Dedifferentiated amniotic fluid mesenchymal stem cell (primary cell): ENCODE results near the gene HOMER1.
"Not testable (repeated sequence)": the region's sequence is repeated elsewhere in the genome, so short reads cannot be mapped to it uniquely, and the experiment has no call there.

Experiments used
- DNase-seq: peaks from one replicate; pipeline ENCODE4 v3.0.0-alpha.2; 2016; ENCODE audit errors: extremely low spot score

The HOMER1 gene

DNA sequence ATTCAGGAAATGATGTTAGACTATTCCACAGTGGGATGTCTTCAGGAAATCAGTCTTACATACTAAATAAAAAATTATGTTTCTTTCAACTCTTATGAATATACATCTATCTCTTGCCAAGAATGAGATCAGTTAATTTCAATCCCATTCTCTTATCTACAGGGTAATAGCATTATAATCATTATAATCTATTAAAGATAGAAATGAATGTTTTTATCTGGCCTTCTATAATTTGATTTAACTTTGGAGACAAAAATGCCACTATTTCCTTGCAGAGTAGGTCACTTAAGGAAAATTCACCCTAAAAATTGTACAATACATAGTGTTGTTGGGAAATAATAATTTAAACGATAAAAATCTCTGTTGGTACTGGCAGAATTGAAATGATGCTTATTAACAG is 96.4 kb downstream of the HOMER1 start:
- no peak for DNase-seq

DNA sequence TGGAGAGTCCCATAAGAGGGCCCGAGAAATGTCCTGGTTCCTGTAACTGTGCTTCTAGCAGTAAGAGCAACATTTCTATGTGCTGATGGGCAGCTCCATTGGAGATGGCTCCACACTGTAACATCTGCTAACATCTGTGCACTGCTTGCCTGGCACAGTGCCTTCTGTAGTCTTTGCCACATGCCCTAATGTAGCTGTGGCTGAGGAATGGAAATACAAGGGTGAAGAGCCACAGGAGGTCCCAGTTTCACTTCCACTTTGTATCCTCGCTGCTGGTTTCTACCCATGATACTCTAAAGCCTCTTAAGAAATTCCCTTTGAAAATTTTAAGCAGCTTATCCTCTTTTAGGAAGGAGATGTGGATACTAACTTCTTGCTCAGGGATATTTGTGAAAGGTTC is 97.4 kb downstream of the HOMER1 start:
- DNase-seq: no peak

- DNase-seq: no peak
These were observed 100.8 kb downstream of the HOMER1 start for GRCh38 chr5:79413112-79413511.

GRCh38 chr5:79408028-79408427 is 105.9 kb downstream of the HOMER1 start:
- no peak for DNase-seq

GRCh38 chr5:79407591-79407990 is 106.3 kb downstream of the HOMER1 start:
- DNase-seq: no peak

DNA sequence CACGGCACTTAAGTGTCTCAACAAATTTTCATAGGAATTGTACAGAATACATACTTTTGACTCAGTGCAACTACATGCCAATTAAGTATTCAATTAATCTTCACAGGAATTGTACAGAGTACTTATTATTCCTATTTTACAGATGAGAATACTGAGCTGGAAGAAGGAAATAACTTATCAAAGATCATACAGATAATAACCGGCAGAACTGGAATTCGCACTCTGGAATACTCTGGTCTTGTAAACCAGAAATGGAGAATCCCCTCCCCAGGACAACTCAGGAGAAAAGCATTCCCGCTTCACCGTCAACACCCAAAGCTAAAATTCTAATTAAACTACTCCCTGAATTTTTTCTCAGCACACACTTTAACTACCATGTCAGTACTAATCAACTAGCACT is 112.7 kb downstream of the HOMER1 start:
- DNase-seq: no peak

- DNase-seq: no peak
These were observed 114.9 kb downstream of the HOMER1 start for GRCh38 chr5:79399046-79399445.

DNA sequence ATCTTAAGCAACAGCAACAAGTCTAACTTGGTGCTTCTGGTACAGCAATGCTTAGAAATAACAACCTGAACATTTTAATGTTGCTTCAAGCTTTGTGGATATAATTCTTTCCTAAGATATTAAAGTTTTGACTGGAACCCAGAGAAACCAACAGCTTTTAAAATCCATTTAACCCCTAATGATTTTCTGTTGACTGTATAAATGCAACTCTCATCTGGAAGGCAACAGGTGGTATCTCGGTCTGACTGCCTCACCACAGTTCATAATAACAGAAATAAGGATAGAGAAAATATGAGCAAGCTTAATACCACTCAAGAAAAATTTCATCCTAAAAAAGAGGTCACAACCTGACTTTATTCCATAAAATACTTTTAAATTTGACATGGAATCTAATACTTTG is 116.9 kb downstream of the HOMER1 start:
- no peak for DNase-seq

DNA sequence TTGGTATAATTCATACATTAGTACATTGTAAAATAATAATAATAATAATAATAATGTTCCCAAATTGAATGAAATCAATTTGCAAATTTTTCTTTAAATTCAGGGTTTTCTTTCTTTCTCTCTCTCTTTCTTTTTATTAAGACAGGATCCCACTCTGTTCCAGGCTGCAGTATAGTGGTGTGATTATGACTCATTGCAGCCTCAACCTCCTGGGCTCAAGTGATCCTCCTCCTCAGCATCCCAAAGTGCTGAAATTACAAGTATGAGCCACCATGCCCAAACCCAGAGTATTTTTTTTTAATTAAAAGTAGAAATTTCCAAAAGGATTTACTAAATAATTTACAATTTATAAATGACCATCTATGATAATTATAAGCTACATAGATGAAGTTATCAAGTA is 117.7 kb downstream of the HOMER1 start:
- DNase-seq: no peak

GRCh38 chr5:79395296-79395695 is 118.6 kb downstream of the HOMER1 start:
- no peak for DNase-seq

GRCh38 chr5:79392776-79393175 is 121.2 kb downstream of the HOMER1 start:
- DNase-seq: no peak

DNA sequence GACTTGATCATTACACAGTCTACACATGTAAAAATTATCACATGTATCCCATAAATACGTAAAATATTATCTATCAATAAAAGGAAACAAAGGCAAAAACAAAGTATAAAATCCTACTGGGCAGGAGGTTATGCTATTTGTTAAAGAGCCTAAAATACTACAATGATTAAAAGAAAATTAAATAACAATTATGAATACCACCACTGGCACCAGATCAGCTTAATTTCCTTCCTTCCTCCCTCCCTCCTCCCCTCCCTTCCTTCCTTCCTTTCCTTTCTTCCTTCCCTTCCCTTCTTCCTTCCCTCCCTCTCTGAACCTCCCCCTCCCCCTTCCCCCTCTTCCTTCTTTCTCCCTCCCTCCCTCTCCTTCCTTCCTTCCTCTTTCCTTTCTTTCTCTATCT is 127.3 kb downstream of the HOMER1 start:
- DNase-seq: no peak

DNA sequence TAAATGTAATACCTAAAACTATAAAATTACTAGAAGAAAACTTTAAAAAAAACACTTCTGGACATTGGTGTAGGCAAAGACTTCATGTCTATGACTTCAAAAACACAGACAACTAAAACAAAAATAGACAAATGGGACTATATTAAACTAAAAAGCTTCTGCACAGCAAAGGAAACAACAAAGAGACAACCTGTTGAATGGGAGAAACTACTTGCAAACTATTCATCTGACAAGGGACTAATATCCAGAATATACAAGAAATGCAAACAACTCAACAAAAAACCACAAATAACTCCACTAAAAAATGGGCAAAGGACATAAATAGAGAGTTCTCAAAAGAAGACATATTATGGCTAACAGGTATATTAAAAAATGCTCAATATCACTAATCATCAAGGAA is 128.8 kb downstream of the HOMER1 start:
- not testable (repeated sequence) for DNase-seq

- no peak for DNase-seq
These were observed 135.3 kb downstream of the HOMER1 start for GRCh38 chr5:79378510-79379186.

DNA sequence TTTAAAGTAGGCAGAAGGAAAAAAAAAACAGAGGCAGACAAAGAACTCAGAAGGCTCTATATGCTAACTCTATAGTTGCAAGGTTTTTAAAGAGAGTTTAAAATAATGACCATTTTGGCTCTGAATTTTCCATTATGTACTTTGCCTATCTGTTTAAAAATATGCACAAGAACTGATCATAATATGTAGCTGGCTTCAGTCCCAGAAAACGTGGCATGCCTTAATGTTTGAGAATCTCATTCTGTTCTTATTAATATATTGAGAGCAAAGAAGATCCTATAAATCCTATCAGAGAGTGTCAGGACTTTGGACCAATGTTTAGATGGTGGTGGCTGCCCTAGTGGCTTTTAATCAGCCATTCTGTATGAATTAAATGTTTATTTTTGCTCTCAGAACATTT is 156.5 kb downstream of the HOMER1 start:
- DNase-seq: peak; percentile 26

DNA sequence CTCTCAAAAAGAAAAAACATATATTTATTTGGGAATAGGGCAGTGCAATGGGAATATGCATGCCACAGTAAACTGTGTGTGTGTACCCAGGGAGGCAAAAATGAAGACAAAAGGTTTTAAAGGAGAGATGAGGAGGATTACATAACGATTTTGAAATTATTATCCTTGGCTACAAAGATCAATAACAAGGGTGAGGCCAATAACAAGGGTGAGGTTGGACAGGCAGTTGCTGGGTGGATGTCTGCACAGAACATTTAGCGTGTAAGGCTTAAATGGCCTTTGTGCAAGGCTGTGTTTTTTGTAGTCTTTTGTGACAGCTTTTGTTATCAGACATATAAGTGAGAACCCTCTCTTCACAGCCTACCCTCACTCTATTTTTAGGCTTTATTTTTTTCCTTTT is 164.1 kb downstream of the HOMER1 start:
- no peak for DNase-seq

GRCh38 chr5:79349047-79349446 is 164.9 kb downstream of the HOMER1 start:
- no peak for DNase-seq

- peak; percentile 38 for DNase-seq
These were observed 167.5 kb downstream of the HOMER1 start for GRCh38 chr5:79346420-79346824.

- no peak for DNase-seq
These were observed 179.9 kb downstream of the HOMER1 start for GRCh38 chr5:79333852-79334557.

DNA sequence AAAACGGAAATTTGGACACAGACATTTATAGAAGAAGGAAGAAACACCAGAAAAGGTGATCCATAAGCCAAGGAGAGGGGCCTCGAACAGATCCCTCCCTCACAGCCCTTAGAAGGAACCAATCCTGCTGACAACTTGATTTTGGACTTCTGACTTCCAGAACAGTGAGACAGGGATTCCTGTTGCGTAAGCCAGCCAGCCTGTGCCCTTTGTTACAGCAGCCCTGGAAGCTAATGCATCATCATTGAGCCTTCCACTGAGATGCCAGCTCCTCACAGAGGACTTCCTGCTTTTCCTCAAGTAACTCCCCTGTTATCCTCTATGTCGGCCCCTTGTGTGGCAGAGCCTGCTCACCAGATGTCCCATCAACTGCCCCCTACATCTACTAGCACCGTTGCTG is 183.9 kb downstream of the HOMER1 start:
- DNase-seq: no peak

DNA sequence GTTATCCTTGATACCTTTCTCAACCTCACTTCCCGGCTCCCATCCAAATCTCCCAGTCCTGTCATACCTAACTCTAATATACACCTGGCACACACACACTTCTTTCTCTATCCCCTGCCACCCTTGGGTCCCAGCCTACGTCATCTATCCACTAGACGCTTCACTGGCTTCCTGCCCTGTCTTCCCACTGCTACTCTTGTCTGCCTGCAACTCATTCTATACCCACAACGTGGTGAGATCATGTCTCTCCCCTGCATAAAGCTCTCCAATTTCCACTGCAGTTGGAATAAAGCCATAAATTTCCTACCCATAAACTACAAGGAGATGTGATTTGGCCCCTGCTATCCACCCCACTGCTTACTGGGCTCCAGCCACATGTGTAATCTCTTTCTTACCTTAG is 184.5 kb downstream of the HOMER1 start:
- DNase-seq: no peak
